Upper lobe of right lung (tissue), 1 donor: ENCODE measurements around the gene CALML4. TPM values are rescaled to one million over a fixed set of nuclear protein-coding genes. Genes with fewer than 3 reads are reported as not detected.
A peak's percentile ranks its signal among the peaks of the same experiment; 100 is the strongest.
"Not testable (repeated sequence)": the region's sequence is repeated elsewhere in the genome, so short reads cannot be mapped to it uniquely, and the experiment has no call there.

ENCODE experiments used
- ATAC-seq: fragments of 200-7000 bp; cut with Tn5 transposase; one replicate; pipeline ENCODE4 v1.9.1; 2020; ENCODE audit warnings: mild to moderate bottlenecking, moderate library complexity
- DNase-seq: peaks from one replicate; pipeline ENCODE4 v3.0.0-alpha.2; 2020
- H3K27ac ChIP-seq: fragments of 200-600 bp; one replicate; pipeline ENCODE4 v1.8.0; 2022
- H3K27me3 ChIP-seq: fragments of 200-600 bp; one replicate; pipeline ENCODE4 v1.8.0; 2022; ENCODE audit warnings: mild to moderate bottlenecking
- H3K36me3 ChIP-seq: fragments of 200-600 bp; one replicate; pipeline ENCODE4 v1.8.0; 2022
- H3K4me1 ChIP-seq: fragments of 200-600 bp; one replicate; pipeline ENCODE4 v1.8.0; 2022
- H3K4me3 ChIP-seq: fragments of 200-600 bp; one replicate; pipeline ENCODE4 v1.8.0; 2022; ENCODE audit warnings: mild to moderate bottlenecking
- H3K9me3 ChIP-seq: fragments of 200-600 bp; one replicate; pipeline ENCODE4 v1.8.0; 2022
- CTCF ChIP-seq: fragments of 200-600 bp; IDR thresholded peaks from one replicate; pipeline ENCODE4 v1.8.0; 2022; ENCODE audit warnings: antibody characterized with exemption
- intact Hi-C: fragments of 100-400 bp; cut with DNase I; formaldehyde crosslinking; loops from one replicate; pipeline ENCODE4 v1.11.0; 2022
- total RNA-seq: library from RNA; stranded (reverse); fragmentation: NEBNext Ultra II Directional; extraction: Animal tissue kit (Norgen Biotek cat#: 25700); gene quantifications from one replicate; pipeline ENCODE4 v1.2.1, GENCODE V29; 2021
- donor health status: DM: no; HTN: yes; CAD: no; lungs with severe emphysema.

Gene CALML4
- total RNA-seq, 1 donor from 2014 or later = 4.5 TPM

- intact Hi-C loops = no loop called here
- no peak for ATAC-seq
- no peak for DNase-seq
- Histone ChIP-seq H3K27ac (no peak overlapping the region), H3K36me3 (no peaks in the 10 kb centered on the region), H3K4me3 (no peak overlapping the region), H3K4me1 (peaks cover 29% of the 10 kb centered on the region), H3K27me3 (no peaks in the 10 kb centered on the region), H3K9me3 (no peaks in the 10 kb centered on the region)
- no peak for TF ChIP-seq CTCF
Observed at GRCh38 chr15:68206711-68207151, 1.6 kb upstream of the CALML4 start.

GRCh38 chr15:68205954-68206539, 915 bp upstream of the CALML4 start:
- Histone ChIP-seq H3K27ac (peak overlapping the region; percentile 66), H3K27me3 (no peaks in the 10 kb centered on the region), H3K4me1 (peaks cover 29% of the 10 kb centered on the region), H3K4me3 (peak overlapping the region; percentile 36), H3K36me3 (no peaks in the 10 kb centered on the region), H3K9me3 (no peaks in the 10 kb centered on the region)
- intact Hi-C loops = no loop called here
- TF ChIP-seq CTCF = no peak
- DNase-seq = peak; percentile 81
- peak; percentile 87 for ATAC-seq

GRCh38 chr15:68205558-68205944, 419 bp upstream of the CALML4 start:
- ATAC-seq = no peak
- Histone ChIP-seq H3K27ac (peak overlapping the region; percentile 66), H3K4me1 (peaks cover 25% of the 10 kb centered on the region), H3K9me3 (no peaks in the 10 kb centered on the region), H3K27me3 (no peaks in the 10 kb centered on the region), H3K4me3 (peak overlapping the region; percentile 36), H3K36me3 (no peaks in the 10 kb centered on the region)
- no peak for DNase-seq
- intact Hi-C loops = no loop called here
- TF ChIP-seq CTCF = no peak

- intact Hi-C loops = no loop called here
- ATAC-seq = no peak
- Histone ChIP-seq H3K4me3 (peak overlapping the region; percentile 36), H3K4me1 (peaks cover 22% of the 10 kb centered on the region), H3K27me3 (no peaks in the 10 kb centered on the region), H3K9me3 (no peaks in the 10 kb centered on the region), H3K36me3 (no peaks in the 10 kb centered on the region), H3K27ac (peak overlapping the region; percentile 66)
- no peak for DNase-seq
- no peak for TF ChIP-seq CTCF
Observed at GRCh38 chr15:68204361-68204760, 771 bp downstream of the CALML4 start.

GRCh38 chr15:68203956-68204355, 1.2 kb downstream of the CALML4 start:
- intact Hi-C loops = no loop called here
- no peaks in the 10 kb centered on the region for H3K9me3 ChIP-seq
- no peaks in the 10 kb centered on the region for H3K27me3 ChIP-seq
- DNase-seq = no peak
- ATAC-seq = no peak
- TF ChIP-seq CTCF = no peak
- no peak overlapping the region for H3K27ac ChIP-seq
- H3K36me3 ChIP-seq = no peaks in the 10 kb centered on the region
- peaks cover 22% of the 10 kb centered on the region for H3K4me1 ChIP-seq
- H3K4me3 ChIP-seq = no peak overlapping the region

- DNase-seq = no peak
- ATAC-seq = no peak
- intact Hi-C loops = no loop called here
- Histone ChIP-seq H3K9me3 (no peaks in the 10 kb centered on the region), H3K4me3 (no peak overlapping the region), H3K4me1 (peaks cover 22% of the 10 kb centered on the region), H3K27ac (no peak overlapping the region), H3K27me3 (no peaks in the 10 kb centered on the region), H3K36me3 (no peaks in the 10 kb centered on the region)
- TF ChIP-seq CTCF = no peak
Observed at GRCh38 chr15:68203486-68203885, 1.6 kb downstream of the CALML4 start.

GRCh38 chr15:68202994-68203393, 2.1 kb downstream of the CALML4 start:
- peaks cover 22% of the 10 kb centered on the region for H3K4me1 ChIP-seq
- H3K9me3 ChIP-seq, H3K27me3 ChIP-seq, H3K4me3 ChIP-seq, H3K36me3 ChIP-seq, H3K27ac ChIP-seq, DNase-seq, ATAC-seq, intact Hi-C loops: not testable (repeated sequence)
